GM12864 (cell line): ENCODE data around the gene FBXL7.

ENCODE experiments used
- DNase-seq: peaks from one replicate; pipeline ENCODE4 v3.0.0-alpha.2; 2011; ENCODE audit warnings: low read depth
- H3K4me3 ChIP-seq: 2 replicates; pipeline ENCODE4 v1.5.1; 2011; ENCODE audit warnings: mild to moderate bottlenecking, low read depth, low read length, control low read depth
- TF ChIP-seq, protein P1 (sequence below): IDR thresholded peaks from 2 replicates; pipeline ENCODE4 v1.5.1; 2011; ENCODE audit warnings: low read depth, mild to moderate bottlenecking, moderate library complexity, low read length, control low read depth, inconsistent platforms; ENCODE audit errors: missing control alignments

Gene FBXL7

GRCh38 chr5:15571618-15572017, 71.6 kb downstream of the FBXL7 start:
- DNase-seq: no peak
- TF ChIP-seq, protein P1, sequence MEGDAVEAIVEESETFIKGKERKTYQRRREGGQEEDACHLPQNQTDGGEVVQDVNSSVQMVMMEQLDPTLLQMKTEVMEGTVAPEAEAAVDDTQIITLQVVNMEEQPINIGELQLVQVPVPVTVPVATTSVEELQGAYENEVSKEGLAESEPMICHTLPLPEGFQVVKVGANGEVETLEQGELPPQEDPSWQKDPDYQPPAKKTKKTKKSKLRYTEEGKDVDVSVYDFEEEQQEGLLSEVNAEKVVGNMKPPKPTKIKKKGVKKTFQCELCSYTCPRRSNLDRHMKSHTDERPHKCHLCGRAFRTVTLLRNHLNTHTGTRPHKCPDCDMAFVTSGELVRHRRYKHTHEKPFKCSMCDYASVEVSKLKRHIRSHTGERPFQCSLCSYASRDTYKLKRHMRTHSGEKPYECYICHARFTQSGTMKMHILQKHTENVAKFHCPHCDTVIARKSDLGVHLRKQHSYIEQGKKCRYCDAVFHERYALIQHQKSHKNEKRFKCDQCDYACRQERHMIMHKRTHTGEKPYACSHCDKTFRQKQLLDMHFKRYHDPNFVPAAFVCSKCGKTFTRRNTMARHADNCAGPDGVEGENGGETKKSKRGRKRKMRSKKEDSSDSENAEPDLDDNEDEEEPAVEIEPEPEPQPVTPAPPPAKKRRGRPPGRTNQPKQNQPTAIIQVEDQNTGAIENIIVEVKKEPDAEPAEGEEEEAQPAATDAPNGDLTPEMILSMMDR: no peak
- no peak overlapping the region for H3K4me3 ChIP-seq

GRCh38 chr5:15573590-15573989, 73.6 kb downstream of the FBXL7 start:
- H3K4me3 ChIP-seq: no peak overlapping the region
- TF ChIP-seq, protein P1: no peak
- DNase-seq: no peak

GRCh38 chr5:15574128-15574527, 74.1 kb downstream of the FBXL7 start:
- DNase-seq: no peak
- no peak overlapping the region for H3K4me3 ChIP-seq
- TF ChIP-seq, protein P1: no peak

GRCh38 chr5:15574806-15575325, 74.9 kb downstream of the FBXL7 start:
- H3K4me3 ChIP-seq: no peak overlapping the region
- DNase-seq: no peak
- TF ChIP-seq, protein P1: no peak

- no peak overlapping the region for H3K4me3 ChIP-seq
- DNase-seq: no peak
- TF ChIP-seq, protein P1: no peak
Observed at GRCh38 chr5:15575666-15576065, 75.7 kb downstream of the FBXL7 start.

GRCh38 chr5:15577132-15577531, 77.2 kb downstream of the FBXL7 start:
- DNase-seq: no peak
- TF ChIP-seq, protein P1: no peak
- no peak overlapping the region for H3K4me3 ChIP-seq

GRCh38 chr5:15577831-15578230, 77.9 kb downstream of the FBXL7 start:
- H3K4me3 ChIP-seq: no peak overlapping the region
- no peak for DNase-seq
- TF ChIP-seq, protein P1: no peak
